GM10266 (cell line): ENCODE data around the gene TP53I13.

Source experiments
- DNase-seq: peaks from one replicate; pipeline ENCODE4 v3.0.0; 2012; ENCODE audit errors: extremely low spot score
- TF ChIP-seq, protein P1 (sequence below): IDR thresholded peaks from 2 replicates; pipeline ENCODE4 v1.5.1; 2012; ENCODE audit warnings: mild to moderate bottlenecking, low read depth; ENCODE audit not compliant: control insufficient read depth, insufficient read depth; ENCODE audit errors: missing control alignments

Gene TP53I13

GRCh38 chr17:29612404-29613280, 44.1 kb downstream of the TP53I13 start:
- TF ChIP-seq, protein P1, sequence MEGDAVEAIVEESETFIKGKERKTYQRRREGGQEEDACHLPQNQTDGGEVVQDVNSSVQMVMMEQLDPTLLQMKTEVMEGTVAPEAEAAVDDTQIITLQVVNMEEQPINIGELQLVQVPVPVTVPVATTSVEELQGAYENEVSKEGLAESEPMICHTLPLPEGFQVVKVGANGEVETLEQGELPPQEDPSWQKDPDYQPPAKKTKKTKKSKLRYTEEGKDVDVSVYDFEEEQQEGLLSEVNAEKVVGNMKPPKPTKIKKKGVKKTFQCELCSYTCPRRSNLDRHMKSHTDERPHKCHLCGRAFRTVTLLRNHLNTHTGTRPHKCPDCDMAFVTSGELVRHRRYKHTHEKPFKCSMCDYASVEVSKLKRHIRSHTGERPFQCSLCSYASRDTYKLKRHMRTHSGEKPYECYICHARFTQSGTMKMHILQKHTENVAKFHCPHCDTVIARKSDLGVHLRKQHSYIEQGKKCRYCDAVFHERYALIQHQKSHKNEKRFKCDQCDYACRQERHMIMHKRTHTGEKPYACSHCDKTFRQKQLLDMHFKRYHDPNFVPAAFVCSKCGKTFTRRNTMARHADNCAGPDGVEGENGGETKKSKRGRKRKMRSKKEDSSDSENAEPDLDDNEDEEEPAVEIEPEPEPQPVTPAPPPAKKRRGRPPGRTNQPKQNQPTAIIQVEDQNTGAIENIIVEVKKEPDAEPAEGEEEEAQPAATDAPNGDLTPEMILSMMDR, result peak; percentile 5
- no peak for DNase-seq

GRCh38 chr17:29613352-29613837, 44.9 kb downstream of the TP53I13 start:
- peak; percentile 91 for DNase-seq
- TF ChIP-seq, protein P1, result peak; percentile 95

DNA sequence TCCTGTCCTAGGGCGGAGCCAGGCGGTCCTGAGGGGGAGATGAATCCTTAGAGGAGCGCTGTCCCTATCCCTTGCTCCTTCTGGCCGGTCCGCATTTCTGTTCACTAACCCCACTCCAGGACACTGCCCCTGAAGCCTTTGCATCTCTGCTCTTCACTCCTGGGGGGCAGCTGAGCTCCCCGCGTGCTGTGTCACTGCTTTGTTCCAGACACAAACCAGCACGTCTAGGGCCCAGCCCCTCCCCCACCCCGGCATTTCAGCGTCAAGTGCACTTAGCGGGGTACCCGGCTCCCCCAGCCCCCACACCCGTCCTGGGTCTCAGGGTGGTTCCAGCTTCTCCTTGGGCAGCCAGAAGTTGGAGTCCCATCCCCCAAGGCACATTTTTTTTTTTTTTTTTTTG, 45.4 kb downstream of the TP53I13 start:
- TF ChIP-seq, protein P1, result no peak
- DNase-seq, result no peak

DNA sequence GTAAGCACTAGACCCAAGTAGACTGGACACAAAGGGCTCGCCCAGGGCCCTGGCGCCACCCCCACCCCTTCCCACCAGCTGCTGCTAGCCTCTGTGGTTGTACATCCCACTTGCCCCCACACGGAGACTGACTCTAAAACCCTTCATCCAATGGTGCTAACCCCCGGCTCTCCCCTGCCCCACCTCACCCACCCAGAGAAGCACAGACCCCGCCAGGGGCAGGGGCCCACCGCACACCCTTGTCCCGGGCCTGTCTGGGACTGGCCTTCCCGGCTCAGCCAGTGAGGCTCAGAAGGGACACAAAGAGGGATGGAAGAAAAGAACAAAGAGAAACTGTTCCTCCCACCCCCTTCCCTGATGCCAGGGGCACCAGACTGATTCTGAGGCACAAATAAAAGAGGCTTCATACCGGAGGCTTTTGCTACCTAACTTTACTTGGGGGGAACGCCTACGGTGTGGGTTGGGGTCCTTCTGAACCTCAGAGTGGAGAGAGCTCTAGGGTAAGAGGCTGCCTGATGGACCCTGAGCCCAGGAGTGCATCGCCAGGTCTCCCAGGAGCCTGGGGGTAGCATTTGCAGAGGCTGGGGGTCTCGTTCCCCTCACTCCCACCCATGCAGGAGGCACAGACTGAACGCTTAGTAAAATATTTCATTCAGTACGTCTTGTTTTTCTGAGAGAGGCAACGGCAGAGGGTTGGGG, 46.0 kb downstream of the TP53I13 start:
- no peak for DNase-seq
- TF ChIP-seq, protein P1, result no peak

DNA sequence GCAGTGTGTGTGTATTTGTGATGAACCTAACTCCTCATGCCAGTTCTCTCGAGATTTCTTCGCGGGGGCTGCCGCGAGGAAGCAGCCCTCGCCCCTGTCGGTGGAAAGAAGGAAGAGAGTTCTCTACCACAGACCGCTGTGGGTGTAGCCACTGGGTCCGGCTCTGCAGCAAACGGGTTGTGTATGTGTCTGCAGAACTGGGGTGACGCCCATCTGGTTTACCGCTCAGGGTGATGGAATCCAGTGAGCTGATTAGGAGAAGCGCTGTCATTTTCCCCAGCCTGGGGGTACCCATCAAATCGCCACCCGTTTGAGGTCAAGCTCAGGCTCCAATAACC, 46.5 kb downstream of the TP53I13 start:
- no peak for DNase-seq
- TF ChIP-seq, protein P1, result no peak

GRCh38 chr17:29615492-29616299, 47.2 kb downstream of the TP53I13 start:
- TF ChIP-seq, protein P1, result no peak
- DNase-seq, result peak; percentile 96
